SH-SY5Y (cell line): ENCODE data around the gene KRTAP29-1.

ENCODE experiments used
- GATA2 ChIP-seq: IDR thresholded peaks from 2 replicates; pipeline ENCODE4 v1.6.1; 2011; ENCODE audit warnings: mild to moderate bottlenecking, low read depth, low read length
- GATA3 ChIP-seq: IDR thresholded peaks from 2 replicates; pipeline ENCODE4 v1.6.1; 2011; ENCODE audit warnings: low read depth, mild to moderate bottlenecking, low read length, moderate library complexity

KRTAP29-1 gene

GRCh38 chr17:41322094-41322902 lies 19.6 kb upstream of the KRTAP29-1 start:
- TF ChIP-seq GATA2 (no peak), GATA3 (no peak)

- TF ChIP-seq GATA3 (no peak), GATA2 (no peak)
Measured at GRCh38 chr17:41318231-41318630, 15.6 kb upstream of the KRTAP29-1 start.

- TF ChIP-seq GATA3 (no peak), GATA2 (no peak)
Measured at GRCh38 chr17:41315814-41316445, 13.3 kb upstream of the KRTAP29-1 start.

- TF ChIP-seq GATA2 = no peak
- TF ChIP-seq GATA3 = no peak
Measured at GRCh38 chr17:41315204-41315794, 12.6 kb upstream of the KRTAP29-1 start, which contains the start of gene KRTAP17-1. KRTAP17-1 (minus strand) TSS chr17:41315710; CDS start chr17:41315650, 60 bp downstream.

- no peak for TF ChIP-seq GATA2
- TF ChIP-seq GATA3 = no peak
Measured at GRCh38 chr17:41311111-41311510, 8.5 kb upstream of the KRTAP29-1 start.

- TF ChIP-seq GATA2 (no peak), GATA3 (no peak)
Measured at GRCh38 chr17:41308918-41309359, 6.3 kb upstream of the KRTAP29-1 start, which contains the start of gene KRTAP16-1. KRTAP16-1 (minus strand) TSS chr17:41309309; CDS start chr17:41309253, 56 bp downstream.

GRCh38 chr17:41308251-41308917 lies 5.7 kb upstream of the KRTAP29-1 start:
- TF ChIP-seq GATA3 = no peak
- no peak for TF ChIP-seq GATA2

- TF ChIP-seq GATA2 (no peak), GATA3 (no peak)
Measured at GRCh38 chr17:41307647-41308046, 5.0 kb upstream of the KRTAP29-1 start.

GRCh38 chr17:41304091-41304490 lies 1.4 kb upstream of the KRTAP29-1 start:
- TF ChIP-seq GATA3 = no peak
- TF ChIP-seq GATA2 = no peak

GRCh38 chr17:41302981-41303380 lies 330 bp upstream of the KRTAP29-1 start:
- no peak for TF ChIP-seq GATA3
- no peak for TF ChIP-seq GATA2

GRCh38 chr17:41301204-41301790 lies 1.4 kb downstream of the KRTAP29-1 start:
- TF ChIP-seq GATA3 (no peak), GATA2 (no peak)

GRCh38 chr17:41298458-41299135 lies 4.1 kb downstream of the KRTAP29-1 start:
- TF ChIP-seq GATA2 (no peak), GATA3 (no peak)

GRCh38 chr17:41296846-41297245 lies 5.8 kb downstream of the KRTAP29-1 start:
- no peak for TF ChIP-seq GATA3
- no peak for TF ChIP-seq GATA2
